Stimulated activated CD8-positive, alpha-beta memory T cell treated with anti-CD3 and anti-CD28 coated beads, Interleukin-15, amount 100 ng/mL, for 1 hour (primary cell): ENCODE measurements around the gene AIF1.

ENCODE experiments used
- DNase-seq: peaks from one replicate; pipeline ENCODE4 v3.0.0-alpha.2; 2020; ENCODE audit warnings: low read depth

AIF1 gene

GRCh38 chr6:31663961-31664789 lies 49.1 kb downstream of the AIF1 start:
- DNase-seq = no peak

GRCh38 chr6:31664790-31665500 lies 49.9 kb downstream of the AIF1 start, which contains the start of gene GPANK1:
GPANK1 (minus strand) TSS chr6:31664997; CDS start chr6:31664478, 519 bp downstream.
- peak; percentile 80 for DNase-seq

GRCh38 chr6:31665501-31666336 lies 50.7 kb downstream of the AIF1 start, which contains the start of gene CSNK2B:
CSNK2B (plus strand) TSS chr6:31666080; CDS start chr6:31666832, 752 bp downstream.
- peak; percentile 95 for DNase-seq

GRCh38 chr6:31666337-31666965 lies 51.4 kb downstream of the AIF1 start:
- no peak for DNase-seq
